ENCODE data around the gene ITGB4. TPM values are rescaled to one million over a fixed set of nuclear protein-coding genes. Genes with fewer than 3 reads are reported as not detected.

Gene ITGB4
- polyA plus RNA-seq, 1 donor = 9.6 TPM

GRCh38 chr17:75731716-75732498 lies 10.6 kb downstream of the ITGB4 start:
- no peak for DNase-seq

- no peak for DNase-seq
Measured at GRCh38 chr17:75733471-75733870, 12.2 kb downstream of the ITGB4 start.

- no peak for DNase-seq
Measured at GRCh38 chr17:75734674-75735294, 13.5 kb downstream of the ITGB4 start.

- no peak for DNase-seq
Measured at GRCh38 chr17:75736173-75736835, 15.0 kb downstream of the ITGB4 start.

- no peak for DNase-seq
Measured at GRCh38 chr17:75737133-75737962, 16.1 kb downstream of the ITGB4 start.

DNA sequence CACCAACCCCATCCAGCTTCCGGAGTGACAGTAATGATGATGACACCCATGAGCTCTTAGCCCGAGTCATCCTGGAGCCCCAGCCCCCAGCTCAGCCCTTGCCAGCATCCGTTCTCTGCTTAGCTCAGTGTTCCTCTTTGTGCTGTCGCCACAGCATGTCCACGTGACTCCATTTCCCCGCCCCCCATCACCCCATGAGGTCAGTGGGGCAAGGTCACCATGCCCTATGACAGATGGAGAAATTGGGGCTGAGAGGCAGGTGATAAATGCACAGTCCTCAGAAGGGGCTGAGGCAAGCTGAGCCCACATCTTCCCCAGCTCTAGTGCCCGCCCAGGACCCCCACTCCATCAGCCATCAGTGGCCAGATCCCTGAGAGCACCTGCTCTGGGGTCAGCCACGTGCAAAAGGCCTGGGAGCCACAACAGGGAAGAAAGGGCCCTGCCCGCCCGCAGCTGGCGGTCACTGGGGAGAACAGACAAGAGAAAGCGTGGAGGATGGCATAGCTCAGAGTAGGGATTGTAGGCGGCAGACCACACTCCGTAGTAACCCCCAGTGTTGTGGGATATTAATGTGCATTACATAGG lies 17.1 kb downstream of the ITGB4 start:
- DNase-seq = no peak

DNA sequence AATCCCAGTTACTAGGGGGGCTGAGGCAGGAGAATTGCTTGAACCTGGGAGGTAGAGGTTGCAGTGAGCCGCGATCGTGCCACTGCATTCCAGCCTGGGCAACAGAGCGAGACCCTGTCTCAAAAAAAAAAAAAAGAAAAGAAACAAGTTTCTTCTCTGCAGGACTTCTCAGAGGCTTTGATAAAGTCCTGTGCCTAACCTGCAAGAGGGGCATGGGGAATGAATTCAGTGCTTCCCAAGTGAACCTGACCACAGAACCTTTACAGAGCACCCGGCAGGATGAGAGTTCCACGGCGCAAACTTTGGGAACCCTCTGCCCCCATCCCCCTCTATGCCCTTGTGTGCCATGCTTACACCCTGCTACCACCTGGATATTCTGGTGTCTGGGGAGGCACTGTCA lies 17.9 kb downstream of the ITGB4 start:
- DNase-seq = no peak

DNA sequence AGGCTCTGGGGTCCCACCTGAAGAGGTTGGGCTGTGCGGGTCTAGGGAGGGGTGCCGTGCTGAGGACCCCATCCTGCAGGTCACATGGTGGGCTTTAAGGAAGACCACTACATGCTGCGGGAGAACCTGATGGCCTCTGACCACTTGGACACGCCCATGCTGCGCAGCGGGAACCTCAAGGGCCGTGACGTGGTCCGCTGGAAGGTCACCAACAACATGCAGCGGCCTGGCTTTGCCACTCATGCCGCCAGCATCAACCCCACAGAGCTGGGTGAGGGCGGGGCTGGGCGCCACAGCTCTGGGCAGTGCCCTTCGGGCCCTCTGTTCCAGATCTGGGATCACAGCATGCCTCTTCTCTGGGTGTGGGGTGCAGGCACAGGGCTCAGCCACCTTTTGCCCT lies 18.5 kb downstream of the ITGB4 start:
- no peak for DNase-seq

DNA sequence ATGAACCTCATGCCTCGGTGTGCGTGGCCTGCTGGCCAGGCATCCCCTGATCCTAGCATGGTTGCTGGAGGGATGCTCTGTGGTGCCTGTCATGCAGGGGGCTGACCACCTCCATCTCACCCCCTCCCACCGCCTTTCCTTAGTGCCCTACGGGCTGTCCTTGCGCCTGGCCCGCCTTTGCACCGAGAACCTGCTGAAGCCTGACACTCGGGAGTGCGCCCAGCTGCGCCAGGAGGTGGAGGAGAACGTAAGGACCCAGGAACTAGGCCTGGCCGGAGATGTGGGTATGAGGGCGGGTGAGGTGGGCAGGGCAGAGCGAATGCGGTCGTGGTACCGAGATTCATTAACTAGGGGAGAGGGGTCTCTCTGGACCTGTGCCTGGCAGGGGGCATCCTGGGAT lies 19.0 kb downstream of the ITGB4 start:
- no peak for DNase-seq

DNA sequence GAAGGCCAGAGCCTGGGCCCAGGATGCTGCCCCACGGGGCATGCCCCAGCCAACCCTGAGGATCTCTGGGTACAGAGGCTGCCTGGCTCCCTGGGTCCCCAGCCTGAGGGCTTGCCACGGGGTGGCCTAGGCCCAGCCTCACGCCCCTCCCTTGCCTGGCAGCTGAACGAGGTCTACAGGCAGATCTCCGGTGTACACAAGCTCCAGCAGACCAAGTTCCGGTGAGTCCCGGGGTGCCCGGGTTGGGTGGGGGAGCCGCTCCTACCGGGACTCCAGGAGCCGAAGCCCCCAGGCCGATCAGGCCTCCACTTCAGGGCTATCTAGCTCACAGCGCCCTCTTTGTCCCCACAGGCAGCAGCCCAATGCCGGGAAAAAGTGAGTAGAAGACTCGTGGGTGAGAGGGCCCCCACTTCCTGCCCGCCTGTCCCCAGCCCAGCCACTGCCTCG lies 19.4 kb downstream of the ITGB4 start:
- DNase-seq = no peak

- no peak for DNase-seq
Measured at GRCh38 chr17:75742337-75742736, 21.1 kb downstream of the ITGB4 start.

GRCh38 chr17:75743625-75744206 lies 22.5 kb downstream of the ITGB4 start:
- DNase-seq = no peak

DNA sequence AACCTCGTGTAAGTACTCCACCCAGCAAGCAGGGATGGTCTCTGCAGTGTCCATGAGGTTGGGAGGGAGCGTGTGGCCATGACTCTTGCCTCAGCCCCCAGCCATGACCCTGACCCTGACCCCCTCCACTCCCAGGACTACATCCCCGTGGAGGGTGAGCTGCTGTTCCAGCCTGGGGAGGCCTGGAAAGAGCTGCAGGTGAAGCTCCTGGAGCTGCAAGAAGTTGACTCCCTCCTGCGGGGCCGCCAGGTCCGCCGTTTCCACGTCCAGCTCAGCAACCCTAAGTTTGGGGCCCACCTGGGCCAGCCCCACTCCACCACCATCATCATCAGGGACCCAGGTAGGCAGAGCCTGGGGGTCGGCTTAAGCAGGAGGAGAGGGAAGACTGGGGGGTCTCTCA lies 27.4 kb downstream of the ITGB4 start:
- DNase-seq = no peak

DNA sequence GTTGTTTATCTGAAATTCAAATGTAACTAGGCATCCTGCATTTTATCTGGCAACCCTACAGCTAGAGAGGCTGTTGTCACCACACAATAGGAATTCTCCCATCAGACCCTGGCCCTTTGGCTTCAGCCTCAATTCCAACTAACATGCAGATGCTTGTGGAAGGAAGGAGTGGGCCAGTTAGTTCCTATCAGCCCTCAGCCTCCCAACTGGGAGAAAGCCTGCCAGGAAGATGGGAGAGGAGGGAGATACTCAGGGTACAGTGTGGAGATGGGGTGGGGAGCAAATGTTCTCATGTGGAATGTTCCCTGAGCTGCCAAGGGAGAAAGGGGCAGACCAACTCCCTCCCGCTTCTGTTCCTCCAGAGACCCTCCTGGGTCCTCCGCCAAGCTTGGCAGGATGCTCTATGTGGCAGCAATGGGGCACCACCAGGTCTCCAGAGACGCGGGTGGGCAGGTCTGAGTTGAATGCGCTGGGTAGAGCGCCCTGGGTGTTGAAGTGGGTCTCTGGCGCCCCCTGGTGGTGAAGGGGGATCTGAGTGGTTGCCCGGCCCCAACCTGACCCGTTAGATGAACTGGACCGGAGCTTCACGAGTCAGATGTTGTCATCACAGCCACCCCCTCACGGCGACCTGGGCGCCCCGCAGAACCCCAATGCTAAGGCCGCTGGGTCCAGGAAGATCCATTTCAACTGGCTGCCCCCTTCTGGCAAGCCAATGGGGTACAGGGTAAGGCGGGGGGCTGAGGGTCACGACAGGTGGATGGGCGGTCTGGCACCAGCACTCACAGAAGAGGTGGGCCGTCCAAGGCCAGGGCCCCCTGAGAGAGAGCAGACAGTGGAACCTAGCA lies 28.5 kb downstream of the ITGB4 start:
- peak; percentile 55 for DNase-seq

DNA sequence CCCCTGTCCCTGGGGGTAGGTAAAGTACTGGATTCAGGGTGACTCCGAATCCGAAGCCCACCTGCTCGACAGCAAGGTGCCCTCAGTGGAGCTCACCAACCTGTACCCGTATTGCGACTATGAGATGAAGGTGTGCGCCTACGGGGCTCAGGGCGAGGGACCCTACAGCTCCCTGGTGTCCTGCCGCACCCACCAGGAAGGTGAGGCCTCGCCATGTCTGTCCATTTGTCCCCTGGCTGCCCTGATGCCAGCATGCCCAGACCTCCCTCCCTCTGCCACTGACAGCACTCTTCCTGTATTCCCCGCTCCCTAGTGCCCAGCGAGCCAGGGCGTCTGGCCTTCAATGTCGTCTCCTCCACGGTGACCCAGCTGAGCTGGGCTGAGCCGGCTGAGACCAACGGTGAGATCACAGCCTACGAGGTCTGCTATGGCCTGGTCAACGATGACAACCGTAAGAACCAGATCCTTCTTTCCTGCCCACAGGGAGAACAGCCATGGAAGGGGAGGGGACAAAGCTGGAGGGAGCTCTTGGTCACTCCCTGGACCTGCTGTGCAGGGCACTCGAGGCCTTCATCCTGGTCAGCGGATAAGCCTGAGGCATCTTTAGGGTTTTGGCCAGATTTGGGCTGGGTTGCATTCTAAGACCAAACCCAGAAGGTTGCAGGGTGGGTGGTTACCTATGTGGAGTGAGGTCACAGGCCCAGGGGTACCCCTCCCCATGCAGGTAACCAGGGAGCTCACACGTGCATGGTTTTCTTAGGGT lies 29.6 kb downstream of the ITGB4 start:
- no peak for DNase-seq

DNA sequence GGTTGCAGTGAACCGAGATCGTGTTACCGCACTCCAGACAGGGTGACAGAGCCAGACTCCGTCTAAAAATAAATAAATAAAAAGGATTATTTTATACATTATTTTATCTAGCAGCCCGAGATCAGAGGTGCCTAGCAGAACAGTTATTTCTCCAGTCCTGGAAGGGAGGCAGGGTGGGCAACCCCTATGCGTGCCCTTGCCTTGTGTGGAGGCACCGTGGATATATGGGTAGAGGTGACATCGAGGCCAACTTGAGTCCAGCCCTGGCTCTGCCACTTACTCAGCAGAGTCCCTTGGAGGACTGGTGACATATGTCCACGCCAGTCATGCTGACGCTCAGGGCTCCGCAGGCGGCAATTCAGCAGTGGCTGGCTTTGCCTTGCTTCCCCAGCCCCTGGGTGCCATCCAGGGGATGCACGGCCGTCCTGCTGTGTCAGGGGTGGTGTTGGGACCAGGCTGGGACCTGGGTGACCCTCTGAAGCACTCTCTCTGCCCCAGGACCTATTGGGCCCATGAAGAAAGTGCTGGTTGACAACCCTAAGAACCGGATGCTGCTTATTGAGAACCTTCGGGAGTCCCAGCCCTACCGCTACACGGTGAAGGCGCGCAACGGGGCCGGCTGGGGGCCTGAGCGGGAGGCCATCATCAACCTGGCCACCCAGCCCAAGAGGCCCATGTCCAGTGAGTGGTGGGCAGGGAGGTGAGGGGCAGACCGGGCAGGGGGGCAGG lies 30.6 kb downstream of the ITGB4 start:
- no peak for DNase-seq

DNA sequence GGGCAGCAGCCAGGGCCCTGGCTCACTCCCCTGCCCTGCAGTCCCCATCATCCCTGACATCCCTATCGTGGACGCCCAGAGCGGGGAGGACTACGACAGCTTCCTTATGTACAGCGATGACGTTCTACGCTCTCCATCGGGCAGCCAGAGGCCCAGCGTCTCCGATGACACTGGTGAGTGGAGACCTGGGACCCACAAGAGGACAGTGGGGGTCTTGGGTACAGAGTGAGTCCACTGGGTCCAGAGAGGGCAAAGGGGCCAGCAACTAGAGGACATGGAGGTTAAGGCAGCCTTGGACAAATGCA lies 31.1 kb downstream of the ITGB4 start:
- no peak for DNase-seq

- DNase-seq = no peak
Measured at GRCh38 chr17:75752802-75753513, 31.7 kb downstream of the ITGB4 start.

All from left kidney (tissue), 2 donors.